AG10803 (cell line): ENCODE measurements around the gene FARP1.

Experiments used
- DNase-seq: peaks from one replicate; pipeline ENCODE4 v3.0.0; 2010; ENCODE audit warnings: low read depth
- H3K4me3 ChIP-seq: 2 replicates; pipeline ENCODE4 v1.5.1; 2011; ENCODE audit warnings: mild to moderate bottlenecking, low read length, control low read depth
- CTCF ChIP-seq: conservative IDR thresholded peaks from 2 replicates; pipeline ENCODE4 v1.5.1; 2011; ENCODE audit warnings: mild to moderate bottlenecking, low read length, control low read depth, inconsistent platforms

Gene FARP1

GRCh38 chr13:98103531-98103930 is 39.4 kb upstream of the FARP1 start:
- DNase-seq: peak; percentile 29
- H3K4me3 ChIP-seq: no peak overlapping the region
- TF ChIP-seq CTCF: no peak

DNA sequence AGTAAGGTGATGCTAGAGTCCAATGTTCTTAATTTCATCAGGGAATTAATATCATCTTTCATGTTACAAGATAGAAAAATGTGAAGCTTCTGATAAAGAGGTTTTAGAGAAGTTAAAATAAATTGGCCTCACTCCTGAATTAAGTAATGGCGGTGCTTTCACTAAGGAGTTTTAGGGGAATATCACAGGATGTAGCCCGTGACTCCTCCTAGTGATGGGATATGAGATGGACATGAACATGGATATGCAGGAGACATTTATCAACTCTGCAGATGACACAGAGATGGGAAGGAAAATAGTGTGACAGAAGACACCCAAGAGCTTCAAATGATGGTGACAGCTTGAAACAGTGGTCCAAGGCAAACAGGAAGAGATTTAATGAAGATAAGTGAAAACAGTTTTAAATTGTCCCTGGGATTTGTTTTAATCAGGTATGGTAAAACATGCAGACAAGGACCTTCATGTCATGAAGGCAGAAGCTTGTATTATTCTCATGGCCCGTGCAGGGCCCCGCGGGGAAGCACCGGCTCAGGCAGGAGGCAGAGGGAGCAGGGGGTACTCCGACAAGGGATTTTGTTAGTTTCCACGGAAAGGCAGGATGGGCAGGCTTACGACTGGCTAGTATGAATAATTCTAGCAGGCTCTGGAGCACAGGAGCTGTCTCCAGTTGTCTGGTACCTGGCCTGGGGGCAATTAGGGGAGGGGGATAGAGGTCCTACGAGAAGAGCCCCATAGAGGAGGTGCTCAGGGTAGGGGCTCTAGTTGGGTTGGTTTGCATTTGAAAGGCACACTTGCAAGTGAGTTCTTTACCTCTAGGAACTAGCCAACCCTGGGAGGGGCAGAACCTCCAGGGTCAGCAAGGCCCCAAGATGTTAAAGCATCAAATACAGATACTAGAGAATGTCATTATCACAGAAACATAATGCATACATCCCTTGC is 38.7 kb upstream of the FARP1 start:
- TF ChIP-seq CTCF: peak; percentile 45
- no peak overlapping the region for H3K4me3 ChIP-seq

GRCh38 chr13:98105929-98106336 is 37.0 kb upstream of the FARP1 start:
- TF ChIP-seq CTCF: no peak
- DNase-seq: peak; percentile 74
- no peak overlapping the region for H3K4me3 ChIP-seq

More for the DNA sequence above, 38.7 kb upstream of the FARP1 start:
- DNase-seq: no peak

DNA sequence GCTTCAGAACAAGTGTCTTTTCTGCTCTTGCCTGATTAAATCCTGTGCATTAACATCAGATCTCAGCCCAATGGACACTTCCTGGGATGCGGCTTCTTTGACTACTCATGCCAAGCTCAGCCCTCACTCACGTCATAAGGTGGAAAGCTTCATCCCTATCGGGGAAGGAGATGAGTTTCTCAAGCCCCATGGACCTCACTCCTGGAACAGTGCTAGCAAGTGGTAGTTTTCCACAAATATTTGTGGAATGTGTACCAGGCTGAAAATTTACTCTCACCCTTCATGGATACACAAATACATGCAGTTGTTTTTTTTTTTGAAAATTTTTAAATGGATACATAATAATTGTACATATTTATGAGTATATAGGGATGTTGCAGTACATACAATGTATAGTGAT is 34.6 kb upstream of the FARP1 start:
- DNase-seq: peak; percentile 73
- no peak for TF ChIP-seq CTCF
- H3K4me3 ChIP-seq: no peak overlapping the region

DNA sequence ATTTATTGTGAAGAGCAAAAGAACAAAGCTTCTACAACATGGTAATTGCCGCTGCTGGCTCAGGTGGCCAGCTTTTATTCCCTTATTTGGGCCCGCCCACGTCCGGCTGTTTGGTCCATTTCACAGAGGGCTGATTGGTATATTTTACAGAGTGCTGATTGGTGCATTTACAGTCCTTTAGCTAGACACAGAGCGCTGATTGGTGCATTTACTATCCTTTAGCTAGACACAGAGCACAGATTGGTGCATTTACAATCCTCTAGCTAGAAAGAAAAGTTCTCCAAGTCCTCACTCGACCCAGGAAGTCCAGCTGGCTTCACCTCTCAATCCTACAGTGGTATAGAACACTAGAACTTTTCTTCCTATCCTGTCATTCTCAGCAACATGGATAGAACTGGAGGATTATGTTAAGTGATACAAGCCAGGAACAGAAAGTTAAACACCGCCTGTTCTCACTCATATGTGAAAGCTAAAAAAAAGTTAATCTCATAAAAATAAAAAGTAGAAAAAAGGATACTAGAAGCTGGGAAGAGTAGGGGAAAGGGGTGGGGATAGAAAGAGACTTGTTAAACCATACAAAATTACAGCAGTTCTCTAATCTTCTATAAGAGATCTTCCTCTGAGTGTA is 33.6 kb upstream of the FARP1 start:
- no peak overlapping the region for H3K4me3 ChIP-seq
- no peak for TF ChIP-seq CTCF
- no peak for DNase-seq

DNA sequence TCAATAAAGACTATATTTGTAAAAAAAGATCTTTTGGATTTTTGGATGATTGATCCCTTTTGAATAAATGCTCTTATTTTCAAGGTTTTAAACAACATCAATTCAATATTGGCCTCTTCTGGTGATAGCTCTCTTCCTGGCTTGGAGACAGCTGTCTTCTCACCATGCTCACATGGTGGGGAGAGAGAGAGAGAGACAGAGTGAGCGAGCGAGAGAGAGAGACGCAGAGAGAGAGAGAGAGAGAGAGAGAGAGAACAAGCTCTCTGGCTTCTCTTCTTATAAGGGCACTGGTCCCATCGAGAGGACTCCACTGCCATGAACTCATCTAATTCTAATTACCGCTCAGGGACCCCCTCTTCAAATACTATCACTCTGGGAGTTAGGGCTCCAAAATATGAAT is 32.1 kb upstream of the FARP1 start:
- DNase-seq: no peak
- no peak overlapping the region for H3K4me3 ChIP-seq
- TF ChIP-seq CTCF: no peak
